D721Med (cell line): ENCODE measurements around the gene RPL5.

Source experiments
- DNase-seq: peaks from one replicate; pipeline ENCODE4 v3.0.0; 2011; ENCODE audit warnings: low spot score; ENCODE audit not compliant: insufficient read length
- FAIRE-seq: peaks from 2 replicates; lab custom pipeline; 2011; peaks lifted over from hg19 to GRCh38; lab: Jason Lieb, UNC
- CTCF ChIP-seq: IDR thresholded peaks from 2 replicates; pipeline ENCODE4 v1.5.1; 2012; ENCODE audit warnings: mild to moderate bottlenecking, control low read depth; ENCODE audit not compliant: insufficient read depth; ENCODE audit errors: missing control alignments

Gene RPL5

GRCh38 chr1:92843429-92844352, 11.9 kb downstream of the RPL5 start:
- FAIRE-seq (no peak), DNase-seq (no peak)
- no peak for TF ChIP-seq CTCF

GRCh38 chr1:92844439-92844838, 12.6 kb downstream of the RPL5 start:
- TF ChIP-seq CTCF = no peak
- no peak for DNase-seq
- no peak for FAIRE-seq

- TF ChIP-seq CTCF = no peak
Observed at GRCh38 chr1:92845908-92846307, 14.1 kb downstream of the RPL5 start.

GRCh38 chr1:92848201-92848600, 16.4 kb downstream of the RPL5 start:
- no peak for TF ChIP-seq CTCF
- FAIRE-seq (no peak), DNase-seq (no peak)

More at GRCh38 chr1:92845908-92846307, 14.1 kb downstream of the RPL5 start:
- FAIRE-seq (no peak), DNase-seq (no peak)

GRCh38 chr1:92850019-92850418, 18.2 kb downstream of the RPL5 start:
- TF ChIP-seq CTCF = no peak
- FAIRE-seq (no peak), DNase-seq (no peak)

GRCh38 chr1:92851729-92852128, 19.9 kb downstream of the RPL5 start:
- DNase-seq = no peak
- TF ChIP-seq CTCF = no peak
- no peak for FAIRE-seq

GRCh38 chr1:92853299-92853698, 21.5 kb downstream of the RPL5 start:
- FAIRE-seq (no peak), DNase-seq (no peak)
- TF ChIP-seq CTCF = no peak
